ENCODE data around the gene GRIA1.

The GRIA1 gene

DNA sequence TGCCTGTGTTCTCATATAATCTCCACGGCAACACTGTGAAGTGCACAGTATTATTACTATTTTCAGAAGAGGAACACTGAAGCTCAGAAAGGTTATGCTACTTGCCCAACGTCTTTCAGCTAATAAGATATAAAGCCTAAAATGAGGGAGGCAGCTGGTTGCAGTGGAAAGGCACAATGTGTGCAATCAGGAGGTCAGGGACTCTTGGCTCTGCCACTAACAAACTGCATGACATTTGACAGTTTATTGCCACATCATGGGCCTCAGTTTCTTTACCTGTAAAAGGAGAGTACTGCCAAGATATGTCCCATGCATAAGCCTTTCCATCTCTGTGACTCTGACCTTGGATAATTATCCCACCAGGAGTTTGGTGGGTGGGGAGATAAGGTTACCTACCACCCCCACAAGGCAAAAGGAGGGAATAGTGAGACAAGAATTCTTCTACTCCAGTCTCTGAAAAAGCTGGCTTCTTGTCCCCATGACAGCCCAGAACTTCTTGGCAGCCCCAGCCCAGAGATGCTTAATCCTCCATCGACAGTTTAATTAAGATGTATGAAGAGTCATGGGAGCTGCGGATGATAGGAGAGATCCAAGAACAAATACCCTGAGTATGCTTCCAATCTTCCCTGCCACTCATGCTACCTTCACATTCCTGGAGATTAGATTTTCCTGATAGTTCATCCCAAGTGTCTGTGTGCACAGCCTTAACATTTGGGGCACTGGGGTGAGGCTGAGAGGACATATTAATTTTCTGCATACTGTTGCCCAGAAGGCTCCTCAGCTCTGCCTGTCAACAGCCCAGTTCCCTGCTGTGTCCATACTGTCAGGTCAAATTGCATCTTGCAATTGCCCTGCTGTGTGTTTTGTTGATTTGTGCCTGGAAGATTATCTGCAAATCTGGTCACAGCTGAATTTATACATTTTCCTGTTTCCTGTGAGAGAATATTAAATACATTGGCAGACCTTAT is 277.0 kb downstream of the GRIA1 start:
- no peaks in the 10 kb centered on the region for H3K4me1 ChIP-seq
- no peaks in the 10 kb centered on the region for H3K9me3 ChIP-seq
- no peak for DNase-seq (ENCODE audit: low spot score in 2 of 2)
- no peak overlapping the region for H3K4me3 ChIP-seq
- H3K27me3 ChIP-seq (ENCODE audit: low read depth): no peaks in the 10 kb centered on the region
- in situ Hi-C loops (cut with MboI; ENCODE audit: low sequenced_read_pairs): no loop called here
- H3K36me3 ChIP-seq (replicated peaks): no peaks in the 10 kb centered on the region

DNA sequence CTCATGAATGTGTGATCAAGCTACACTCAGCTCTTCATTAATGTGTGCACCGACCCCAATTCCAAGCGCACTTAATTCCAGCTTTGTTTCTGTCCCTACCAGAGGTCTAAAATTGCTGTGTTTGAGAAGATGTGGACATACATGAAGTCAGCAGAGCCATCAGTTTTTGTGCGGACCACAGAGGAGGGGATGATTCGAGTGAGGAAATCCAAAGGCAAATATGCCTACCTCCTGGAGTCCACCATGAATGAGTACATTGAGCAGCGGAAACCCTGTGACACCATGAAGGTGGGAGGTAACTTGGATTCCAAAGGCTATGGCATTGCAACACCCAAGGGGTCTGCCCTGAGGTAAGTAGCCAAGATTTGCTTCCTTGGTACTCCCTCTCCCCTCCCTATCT is 279.6 kb downstream of the GRIA1 start:
- H3K36me3 ChIP-seq (replicated peaks): no peaks in the 10 kb centered on the region
- no peaks in the 10 kb centered on the region for H3K9me3 ChIP-seq
- H3K4me3 ChIP-seq: no peak overlapping the region
- in situ Hi-C loops (cut with MboI; ENCODE audit: low sequenced_read_pairs): no loop called here
- H3K4me1 ChIP-seq: no peaks in the 10 kb centered on the region
- no peaks in the 10 kb centered on the region for H3K27me3 ChIP-seq (ENCODE audit: low read depth)
- DNase-seq (ENCODE audit: low spot score in 2 of 2): no peak

DNA sequence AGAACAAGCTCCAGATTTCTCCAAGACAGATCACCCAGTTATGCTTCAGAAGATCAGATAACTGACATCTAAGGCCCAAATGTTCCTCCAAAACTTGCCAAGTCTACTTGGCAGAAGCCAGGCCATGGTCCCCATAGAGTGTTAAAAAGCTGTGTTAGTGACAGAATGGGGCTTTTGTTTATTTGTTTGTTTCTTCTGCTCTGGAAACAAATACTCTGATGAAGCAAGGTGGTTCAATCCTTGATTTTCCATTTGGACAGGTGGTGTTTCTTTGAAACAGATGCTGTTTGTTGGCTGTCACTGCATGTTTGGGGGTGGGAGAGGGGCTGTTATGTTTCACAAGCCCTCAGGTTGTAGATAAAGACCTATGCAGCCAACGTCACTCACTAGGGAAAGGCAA is 284.2 kb downstream of the GRIA1 start:
- in situ Hi-C loops (cut with MboI; ENCODE audit: low sequenced_read_pairs): no loop called here
- DNase-seq (ENCODE audit: low spot score in 2 of 2): no peak

DNA sequence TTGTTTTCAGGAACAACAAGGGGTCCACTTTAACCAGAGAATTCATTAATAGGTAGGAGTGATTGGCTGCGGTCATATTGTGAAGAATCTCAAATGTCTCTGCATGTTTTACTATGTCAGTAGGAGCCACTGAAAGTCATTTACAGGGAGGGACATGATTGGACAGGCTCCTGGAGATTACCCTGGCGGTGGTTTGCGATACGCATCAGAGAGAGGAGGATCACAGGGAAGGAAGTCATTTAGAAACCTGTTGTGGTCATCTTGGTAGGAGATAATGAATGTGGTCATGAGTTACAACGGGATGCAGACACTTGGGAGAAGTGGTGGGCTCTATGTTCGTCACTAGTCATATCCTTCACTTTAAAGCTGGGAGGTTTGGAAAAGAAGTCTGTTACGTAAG is 285.5 kb downstream of the GRIA1 start:
- in situ Hi-C loops (cut with MboI; ENCODE audit: low sequenced_read_pairs): no loop called here

More for the DNA sequence above, 284.2 kb downstream of the GRIA1 start:
- no peak overlapping the region for H3K4me3 ChIP-seq
- H3K9me3 ChIP-seq: no peaks in the 10 kb centered on the region
- H3K36me3 ChIP-seq (replicated peaks): no peaks in the 10 kb centered on the region
- no peaks in the 10 kb centered on the region for H3K4me1 ChIP-seq
- no peaks in the 10 kb centered on the region for H3K27me3 ChIP-seq (ENCODE audit: low read depth)

DNA sequence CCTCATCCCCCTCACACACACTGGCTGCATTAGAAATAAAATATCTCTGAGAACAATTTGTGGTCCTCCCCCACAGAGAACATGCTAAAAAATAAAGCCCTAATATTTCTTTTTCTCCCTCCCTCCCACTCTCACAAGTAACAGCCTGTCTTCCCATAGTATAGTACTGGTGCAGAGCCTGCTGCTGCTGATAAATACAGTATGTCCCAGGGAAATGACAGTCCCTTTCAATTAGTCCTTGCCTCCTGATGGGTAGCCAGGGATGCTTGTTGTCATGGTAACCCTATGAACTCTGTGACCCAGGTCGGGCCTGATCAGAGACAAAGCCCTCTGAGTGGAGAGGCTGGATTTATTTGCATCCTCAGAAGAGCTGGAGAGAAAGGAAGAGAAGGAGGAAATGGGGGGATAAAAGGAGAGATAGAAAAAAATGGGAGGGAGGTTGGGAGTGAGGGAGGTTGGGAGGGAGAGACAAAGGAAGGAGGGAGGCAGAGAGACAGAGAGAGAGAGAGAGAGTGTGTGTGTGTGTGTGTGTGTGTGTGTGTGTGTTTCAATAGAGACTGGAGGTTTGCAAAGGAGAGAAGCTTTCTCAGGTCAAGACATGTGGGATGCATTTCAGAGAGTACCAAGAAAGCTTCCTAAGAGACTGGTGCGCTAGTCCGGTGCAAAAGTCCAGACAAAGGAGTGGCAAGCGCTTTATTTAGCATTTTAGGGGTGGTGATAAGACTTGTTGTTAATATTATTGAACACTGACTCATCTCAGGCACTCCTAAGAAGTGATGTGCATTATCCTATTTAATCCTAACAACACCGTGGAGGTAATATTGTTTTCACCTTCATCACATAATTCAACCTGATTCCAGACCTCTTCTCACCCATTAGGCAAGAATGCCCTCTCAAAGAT is 287.5 kb downstream of the GRIA1 start:
- in situ Hi-C loops (cut with MboI; ENCODE audit: low sequenced_read_pairs): no loop called here
- no peaks in the 10 kb centered on the region for H3K9me3 ChIP-seq
- H3K36me3 ChIP-seq (replicated peaks): no peaks in the 10 kb centered on the region
- DNase-seq (ENCODE audit: low spot score in 2 of 2): no peak
- no peaks in the 10 kb centered on the region for H3K27me3 ChIP-seq (ENCODE audit: low read depth)
- H3K4me1 ChIP-seq: no peaks in the 10 kb centered on the region
- H3K4me3 ChIP-seq: no peak overlapping the region

More for the DNA sequence above, 285.5 kb downstream of the GRIA1 start:
- H3K4me3 ChIP-seq: no peak overlapping the region
- DNase-seq (ENCODE audit: low spot score in 2 of 2): no peak
- H3K27me3 ChIP-seq (ENCODE audit: low read depth): no peaks in the 10 kb centered on the region
- no peaks in the 10 kb centered on the region for H3K36me3 ChIP-seq (replicated peaks)
- no peaks in the 10 kb centered on the region for H3K4me1 ChIP-seq
- no peaks in the 10 kb centered on the region for H3K9me3 ChIP-seq

DNA sequence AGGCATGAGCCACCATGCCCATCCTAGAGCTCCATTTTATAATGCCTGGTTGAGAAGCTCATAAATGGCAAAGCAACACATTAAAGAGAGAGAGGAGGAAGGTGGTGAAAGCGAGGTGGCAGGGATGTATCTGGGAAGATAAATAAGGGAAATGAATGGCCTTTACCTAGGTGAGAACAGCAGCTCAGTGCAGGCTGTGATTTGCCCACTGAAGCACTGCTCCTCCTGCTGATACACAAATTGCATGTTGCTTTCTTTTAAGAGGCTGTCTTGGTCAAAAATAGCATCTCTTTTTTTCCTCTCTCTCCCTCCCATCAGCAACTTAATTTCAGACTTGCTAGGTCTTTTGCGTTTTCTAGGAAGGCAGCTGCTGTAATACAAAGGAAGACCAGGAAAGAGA is 289.4 kb downstream of the GRIA1 start:
- no peak for DNase-seq (ENCODE audit: low spot score in 2 of 2)
- in situ Hi-C loops (cut with MboI; ENCODE audit: low sequenced_read_pairs): no loop called here
- H3K4me3 ChIP-seq: no peak overlapping the region
- H3K4me1 ChIP-seq: no peaks in the 10 kb centered on the region
- no peaks in the 10 kb centered on the region for H3K36me3 ChIP-seq (replicated peaks)
- H3K27me3 ChIP-seq (ENCODE audit: low read depth): no peaks in the 10 kb centered on the region
- H3K9me3 ChIP-seq: no peaks in the 10 kb centered on the region

DNA sequence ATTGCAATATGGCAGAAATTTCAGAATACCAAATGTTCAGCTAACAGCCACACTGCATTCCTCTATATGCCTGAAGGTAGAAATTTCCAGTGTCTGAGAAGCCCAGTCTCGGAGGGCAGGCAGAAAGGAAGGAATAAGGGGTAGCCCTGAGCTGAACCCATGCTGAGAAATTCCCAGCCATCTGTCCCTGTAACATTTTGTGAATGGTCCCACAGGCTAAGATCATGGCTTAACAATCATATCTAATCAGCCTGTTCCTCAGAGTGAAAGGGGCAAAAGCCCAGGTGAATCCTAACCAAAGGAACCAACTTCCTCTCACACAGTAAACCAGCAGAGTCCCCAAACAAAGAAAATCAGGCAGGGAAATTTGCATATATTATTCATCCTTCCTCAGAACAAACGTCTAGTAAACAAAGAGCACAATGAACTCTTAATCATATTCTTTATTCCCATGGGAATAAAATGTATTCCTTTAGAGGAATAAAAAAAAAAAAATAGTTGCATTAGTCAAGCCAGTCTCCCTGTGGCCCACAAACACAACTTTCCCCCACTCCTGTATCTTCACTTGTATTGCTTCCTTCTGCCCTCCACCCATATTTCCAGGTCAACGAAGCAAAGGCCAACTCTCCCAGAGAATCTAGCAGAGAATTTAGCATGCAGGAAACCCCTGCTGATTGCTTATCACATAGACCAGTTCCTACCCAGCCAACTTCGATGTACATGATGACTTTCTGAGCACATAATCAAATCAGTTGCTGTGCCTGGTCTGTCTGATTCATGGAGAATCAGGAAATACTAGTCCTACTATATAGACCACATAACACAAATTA is 290.6 kb downstream of the GRIA1 start:
- Histone ChIP-seq H3K4me1 (no peaks in the 10 kb centered on the region), H3K36me3 (replicated peaks) (no peaks in the 10 kb centered on the region), H3K9me3 (no peaks in the 10 kb centered on the region), H3K27me3 (ENCODE audit: low read depth) (no peaks in the 10 kb centered on the region), H3K4me3 (no peak overlapping the region)
- in situ Hi-C loops (cut with MboI; ENCODE audit: low sequenced_read_pairs): no loop called here
- no peak for DNase-seq (ENCODE audit: low spot score in 2 of 2)

DNA sequence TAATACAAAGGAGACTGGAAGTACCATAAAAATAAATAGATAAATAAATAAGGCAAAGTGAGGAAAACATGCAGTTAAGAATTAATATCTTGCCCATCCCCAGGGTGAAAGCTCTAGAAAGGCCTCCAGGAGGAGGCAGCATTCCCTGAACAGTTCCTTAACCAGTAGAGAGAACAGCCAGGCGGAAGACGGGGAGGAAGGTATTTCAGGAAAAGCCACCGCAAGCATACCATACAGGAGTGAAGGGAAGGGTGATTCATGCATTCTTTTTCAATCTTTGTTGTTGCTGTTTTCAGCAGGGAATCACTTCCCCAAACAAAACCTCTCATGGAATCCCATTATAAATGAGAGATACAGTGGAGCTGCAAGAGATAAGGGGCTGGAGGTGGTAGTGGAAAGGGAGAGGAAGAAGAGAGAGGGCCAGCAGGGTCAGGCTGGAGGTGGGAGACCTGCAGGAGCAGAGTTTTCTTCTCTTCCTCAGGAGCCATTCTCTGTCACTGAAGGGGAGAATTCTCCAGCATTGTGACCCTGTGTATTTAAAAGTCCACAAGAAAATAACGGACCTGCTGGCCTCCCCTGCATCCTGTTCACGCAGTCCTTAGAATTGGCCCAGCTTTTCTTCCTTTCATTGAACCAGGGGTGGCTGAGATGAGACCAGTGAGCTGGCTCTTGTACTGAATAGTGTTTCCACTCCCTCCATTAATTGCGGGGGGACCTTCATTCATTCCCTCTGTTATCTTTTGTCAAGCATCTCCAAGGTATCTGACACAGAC is 292.3 kb downstream of the GRIA1 start:
- H3K27me3 ChIP-seq (ENCODE audit: low read depth): no peaks in the 10 kb centered on the region
- H3K4me3 ChIP-seq: no peak overlapping the region
- no peaks in the 10 kb centered on the region for H3K9me3 ChIP-seq
- no peaks in the 10 kb centered on the region for H3K4me1 ChIP-seq
- H3K36me3 ChIP-seq (replicated peaks): no peaks in the 10 kb centered on the region
- no peak for DNase-seq (ENCODE audit: low spot score in 2 of 2)
- in situ Hi-C loops (cut with MboI; ENCODE audit: low sequenced_read_pairs): no loop called here

DNA sequence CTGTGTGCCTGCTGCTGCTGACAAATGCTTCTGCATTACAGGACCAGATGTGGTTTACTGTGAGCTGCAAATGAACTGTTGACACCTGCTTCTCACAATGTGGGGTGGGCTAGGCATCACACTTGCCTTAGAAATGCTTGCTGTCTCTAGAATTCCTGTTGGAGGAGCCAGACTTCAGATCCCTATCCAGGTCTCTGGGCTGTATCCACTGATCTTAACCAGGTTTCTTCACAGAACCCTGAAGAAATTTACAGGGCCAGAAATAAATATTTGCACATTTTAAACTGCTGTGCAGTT is 292.8 kb downstream of the GRIA1 start:
- H3K4me3 ChIP-seq: no peak overlapping the region
- H3K27me3 ChIP-seq (ENCODE audit: low read depth): no peaks in the 10 kb centered on the region
- H3K9me3 ChIP-seq: no peaks in the 10 kb centered on the region
- H3K4me1 ChIP-seq: no peaks in the 10 kb centered on the region
- DNase-seq (ENCODE audit: low spot score in 2 of 2): no peak
- in situ Hi-C loops (cut with MboI; ENCODE audit: low sequenced_read_pairs): no loop called here
- no peaks in the 10 kb centered on the region for H3K36me3 ChIP-seq (replicated peaks)

DNA sequence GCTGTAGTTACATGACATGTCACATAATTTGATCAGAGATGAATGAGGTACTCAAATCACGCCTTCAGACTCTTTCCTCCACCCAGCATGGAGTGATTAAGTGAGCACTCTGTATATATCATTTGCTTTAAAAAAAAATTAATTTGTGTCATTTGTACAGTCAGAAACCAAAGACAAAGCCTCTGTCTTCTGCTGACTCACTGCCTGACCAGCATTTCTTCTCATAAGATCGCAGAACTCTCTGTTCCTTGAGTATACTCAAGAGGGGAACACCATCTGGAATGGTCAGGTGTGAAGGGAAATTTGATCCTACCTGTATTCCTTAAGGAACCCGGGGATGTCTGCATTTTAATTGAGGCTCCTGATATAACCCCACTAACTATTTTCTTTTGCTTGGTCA is 293.8 kb downstream of the GRIA1 start:
- no peak overlapping the region for H3K4me3 ChIP-seq
- no peaks in the 10 kb centered on the region for H3K36me3 ChIP-seq (replicated peaks)
- no peaks in the 10 kb centered on the region for H3K4me1 ChIP-seq
- in situ Hi-C loops (cut with MboI; ENCODE audit: low sequenced_read_pairs): no loop called here
- no peak for DNase-seq (ENCODE audit: low spot score in 2 of 2)
- no peaks in the 10 kb centered on the region for H3K9me3 ChIP-seq
- H3K27me3 ChIP-seq (ENCODE audit: low read depth): no peaks in the 10 kb centered on the region

DNA sequence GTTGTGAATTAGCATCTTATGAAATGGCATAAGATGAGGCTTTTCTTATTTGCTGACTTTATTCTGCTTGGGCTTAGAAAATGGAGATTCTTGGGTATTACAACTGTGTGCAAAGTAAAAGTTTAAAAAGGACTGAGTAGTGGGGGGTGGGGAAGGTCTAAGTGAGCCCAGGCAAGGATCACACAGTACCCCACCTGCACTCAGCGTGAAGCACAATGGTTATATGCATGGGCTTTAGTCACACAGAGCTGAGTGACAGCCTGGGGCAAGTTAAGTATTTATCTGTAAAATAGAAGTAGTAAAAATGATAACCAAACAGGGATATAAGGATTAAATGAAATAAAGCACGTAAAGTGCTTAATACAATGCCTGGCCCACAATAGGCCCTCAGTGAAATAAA is 300.9 kb downstream of the GRIA1 start:
- Histone ChIP-seq H3K4me1 (no peaks in the 10 kb centered on the region), H3K4me3 (no peak overlapping the region), H3K9me3 (no peaks in the 10 kb centered on the region), H3K27me3 (ENCODE audit: low read depth) (no peaks in the 10 kb centered on the region), H3K36me3 (replicated peaks) (no peaks in the 10 kb centered on the region)
- in situ Hi-C loops (cut with MboI; ENCODE audit: low sequenced_read_pairs): no loop called here
- no peak for DNase-seq (ENCODE audit: low spot score in 2 of 2)

DNA sequence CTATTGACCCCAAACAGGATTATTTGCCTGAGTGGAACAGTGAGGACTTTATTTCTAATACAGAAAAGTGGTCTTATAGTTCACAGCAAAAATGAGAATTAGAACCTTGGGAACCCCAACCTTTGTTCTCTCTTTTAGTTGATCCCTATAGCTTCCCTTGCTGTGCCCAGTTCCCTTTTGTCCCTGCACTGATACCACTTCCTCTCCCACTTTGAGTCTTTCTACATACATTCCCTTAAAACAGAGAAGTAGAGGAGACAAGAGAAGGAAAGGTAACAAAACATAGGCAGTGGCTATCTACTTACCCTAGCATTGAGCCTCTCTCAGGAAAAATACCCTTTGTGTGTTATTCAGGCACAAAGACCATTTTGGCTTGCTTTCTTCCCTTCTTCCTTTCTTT is 301.8 kb downstream of the GRIA1 start:
- H3K4me1 ChIP-seq: no peaks in the 10 kb centered on the region
- in situ Hi-C loops (cut with MboI; ENCODE audit: low sequenced_read_pairs): no loop called here
- H3K4me3 ChIP-seq: no peak overlapping the region
- DNase-seq (ENCODE audit: low spot score in 2 of 2): no peak
- H3K9me3 ChIP-seq: no peaks in the 10 kb centered on the region
- no peaks in the 10 kb centered on the region for H3K27me3 ChIP-seq (ENCODE audit: low read depth)
- H3K36me3 ChIP-seq (replicated peaks): no peaks in the 10 kb centered on the region

DNA sequence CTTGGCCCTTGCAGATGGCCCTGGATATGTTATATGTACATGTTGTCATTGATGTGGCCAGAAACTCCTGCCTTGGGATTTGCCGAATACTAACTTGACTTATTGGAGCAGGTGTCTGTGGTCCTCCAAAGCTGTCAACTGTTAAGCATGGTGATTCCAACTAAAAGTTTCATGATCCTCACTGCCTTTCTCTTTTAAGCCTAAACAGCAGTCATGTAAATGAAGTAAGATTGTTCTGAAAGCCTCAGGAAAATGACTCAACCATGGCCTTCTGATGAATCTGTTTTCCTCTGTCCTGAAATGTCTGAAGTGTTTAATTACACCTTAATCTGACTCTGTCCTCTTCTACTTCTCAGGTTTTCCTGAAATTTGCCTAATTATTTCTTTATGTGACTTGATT is 303.2 kb downstream of the GRIA1 start:
- Histone ChIP-seq H3K36me3 (replicated peaks) (no peaks in the 10 kb centered on the region), H3K4me3 (no peak overlapping the region), H3K27me3 (ENCODE audit: low read depth) (no peaks in the 10 kb centered on the region), H3K9me3 (no peaks in the 10 kb centered on the region), H3K4me1 (no peaks in the 10 kb centered on the region)
- no peak for DNase-seq (ENCODE audit: low spot score in 2 of 2)
- in situ Hi-C loops (cut with MboI; ENCODE audit: low sequenced_read_pairs): no loop called here
